Activated naive CD8-positive, alpha-beta T cell treated with anti-CD3 and anti-CD28 coated beads, Interleukin-2, amount 10 ng/mL, durations not matched to agents 7 days and 5 days (primary cell): ENCODE measurements around the gene MEX3C. TPM values are rescaled to one million over a fixed set of nuclear protein-coding genes. Genes with fewer than 3 reads are reported as not detected.

Source experiments
- ATAC-seq: fragments of 150-1000 bp; cut with Tn5 transposase; one replicate; pipeline ENCODE4 v1.10.0; 2021; ENCODE audit warnings: low read depth, moderate library complexity
- POLR2A ChIA-PET: fragments of 350-600 bp; sonication (Branson Sonifier 250); formaldehyde crosslinking; loops from one replicate; lab custom pipeline; 2021; ENCODE audit warnings: antibody characterized with exemption; lab: Charles Lee
- DNase-seq: peaks from one replicate; pipeline ENCODE4 v3.0.0; 2021
- H3K27ac Mint-ChIP-seq: one replicate; pipeline ENCODE4 v1.8.0; 2022; ENCODE audit warnings: mild to moderate bottlenecking, mixed read lengths
- H3K27me3 Mint-ChIP-seq: one replicate; pipeline ENCODE4 v1.8.0; 2022; ENCODE audit warnings: mild to moderate bottlenecking, moderate library complexity, mixed read lengths
- H3K36me3 Mint-ChIP-seq: one replicate; pipeline ENCODE4 v1.8.0; 2021; ENCODE audit warnings: mild to moderate bottlenecking, mixed read lengths
- H3K4me1 Mint-ChIP-seq: one replicate; pipeline ENCODE4 v1.8.0; 2021; ENCODE audit warnings: mixed read lengths
- H3K4me3 Mint-ChIP-seq: one replicate; pipeline ENCODE4 v1.8.0; 2022; ENCODE audit warnings: mild to moderate bottlenecking, moderate library complexity, mixed read lengths
- H3K9me3 Mint-ChIP-seq: one replicate; pipeline ENCODE4 v1.8.0; 2021; ENCODE audit warnings: mixed read lengths
- total RNA-seq, 2 experiments: library from RNA; stranded (reverse); gene quantifications; one replicate each; pipeline ENCODE4 v1.2.3, GENCODE V29; 2021

The MEX3C gene
- total RNA-seq, 2 experiments from 2014 or later: 53.3 to 60.7 TPM

GRCh38 chr18:51138936-51139335 is 58.5 kb downstream of the MEX3C start:
- no peak for ATAC-seq
- POLR2A ChIA-PET: no interaction called here
- Mint-ChIP-seq H3K4me3 (no peak overlapping the region), H3K9me3 (no peaks in the 10 kb centered on the region), H3K27ac (no peak overlapping the region), H3K4me1 (no peaks in the 10 kb centered on the region), H3K27me3 (peaks cover 4% of the 10 kb centered on the region), H3K36me3 (no peaks in the 10 kb centered on the region)
- no peak for DNase-seq

DNA sequence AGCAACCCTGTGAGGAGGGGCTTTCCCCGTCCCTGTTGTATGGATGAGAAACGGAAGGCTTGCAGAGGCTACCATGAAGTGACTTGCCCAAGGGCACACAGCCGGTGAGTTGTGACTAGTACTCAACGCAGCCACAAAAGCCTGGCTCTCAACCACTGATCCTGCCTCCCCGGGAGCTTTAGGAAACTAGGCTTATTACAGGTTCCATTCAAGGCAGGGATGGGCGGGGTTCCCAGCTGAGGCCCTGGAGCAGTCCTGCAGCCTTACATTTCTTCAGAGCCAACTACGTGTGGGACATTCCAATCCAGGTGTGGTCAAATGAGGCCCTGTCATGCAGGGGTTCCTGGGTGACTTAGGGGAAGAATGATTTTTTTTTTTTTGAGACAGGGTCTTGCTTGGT is 59.6 kb downstream of the MEX3C start:
- no peaks in the 10 kb centered on the region for H3K4me1 Mint-ChIP-seq
- peaks cover 4% of the 10 kb centered on the region for H3K27me3 Mint-ChIP-seq
- no peak overlapping the region for H3K4me3 Mint-ChIP-seq
- no peak for DNase-seq
- H3K9me3 Mint-ChIP-seq: no peaks in the 10 kb centered on the region
- no peaks in the 10 kb centered on the region for H3K36me3 Mint-ChIP-seq
- H3K27ac Mint-ChIP-seq: no peak overlapping the region
- no peak for ATAC-seq
- POLR2A ChIA-PET: no interaction called here

GRCh38 chr18:51137026-51137729 is 60.3 kb downstream of the MEX3C start:
- H3K27me3 Mint-ChIP-seq: peaks cover 4% of the 10 kb centered on the region
- no peaks in the 10 kb centered on the region for H3K9me3 Mint-ChIP-seq
- H3K4me3 Mint-ChIP-seq: no peak overlapping the region
- POLR2A ChIA-PET: no interaction called here
- ATAC-seq: no peak
- H3K27ac Mint-ChIP-seq: no peak overlapping the region
- no peaks in the 10 kb centered on the region for H3K4me1 Mint-ChIP-seq
- no peaks in the 10 kb centered on the region for H3K36me3 Mint-ChIP-seq
- no peak for DNase-seq

- Mint-ChIP-seq H3K36me3 (no peaks in the 10 kb centered on the region), H3K27ac (no peak overlapping the region), H3K4me1 (no peaks in the 10 kb centered on the region), H3K4me3 (no peak overlapping the region), H3K27me3 (no peaks in the 10 kb centered on the region), H3K9me3 (no peaks in the 10 kb centered on the region)
- no peak for ATAC-seq
- POLR2A ChIA-PET: no interaction called here
- no peak for DNase-seq
Measured at GRCh38 chr18:51135795-51136194, 61.7 kb downstream of the MEX3C start.

- ATAC-seq (no peak), DNase-seq (no peak)
- no peaks in the 10 kb centered on the region for H3K36me3 Mint-ChIP-seq
- no peaks in the 10 kb centered on the region for H3K4me1 Mint-ChIP-seq
- POLR2A ChIA-PET: no interaction called here
- no peaks in the 10 kb centered on the region for H3K27me3 Mint-ChIP-seq
- no peak overlapping the region for H3K27ac Mint-ChIP-seq
- H3K4me3 Mint-ChIP-seq: no peak overlapping the region
- H3K9me3 Mint-ChIP-seq: no peaks in the 10 kb centered on the region
Measured at GRCh38 chr18:51135364-51135763, 62.1 kb downstream of the MEX3C start.

DNA sequence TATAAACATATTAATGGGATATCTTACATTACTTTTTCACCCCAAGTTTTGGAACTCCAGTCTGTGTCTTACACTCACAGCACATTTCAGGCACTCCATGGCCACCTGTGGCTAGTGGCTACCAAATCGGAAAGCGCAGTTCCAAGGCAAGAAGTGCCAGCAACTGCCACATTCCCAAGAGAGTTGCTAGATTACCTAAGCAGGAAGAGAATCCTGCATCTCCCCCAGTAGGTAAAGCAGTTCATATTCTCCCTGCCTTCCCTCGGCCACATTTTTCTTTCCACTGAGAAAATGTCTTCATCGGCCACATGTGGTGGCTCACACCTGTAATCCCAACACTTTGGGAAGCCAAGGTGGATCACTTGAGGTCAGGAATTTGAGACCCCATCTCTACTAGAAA is 62.8 kb downstream of the MEX3C start:
- Mint-ChIP-seq H3K27ac (no peak overlapping the region), H3K27me3 (no peaks in the 10 kb centered on the region), H3K36me3 (no peaks in the 10 kb centered on the region), H3K4me1 (no peaks in the 10 kb centered on the region), H3K4me3 (no peak overlapping the region), H3K9me3 (no peaks in the 10 kb centered on the region)
- DNase-seq (no peak), ATAC-seq (no peak)
- POLR2A ChIA-PET: interaction anchor here (1.1 kb wide), 1 partner anchor 62 kb away, joined by 3 read pairs; no protein-coding TSS in a partner anchor

DNA sequence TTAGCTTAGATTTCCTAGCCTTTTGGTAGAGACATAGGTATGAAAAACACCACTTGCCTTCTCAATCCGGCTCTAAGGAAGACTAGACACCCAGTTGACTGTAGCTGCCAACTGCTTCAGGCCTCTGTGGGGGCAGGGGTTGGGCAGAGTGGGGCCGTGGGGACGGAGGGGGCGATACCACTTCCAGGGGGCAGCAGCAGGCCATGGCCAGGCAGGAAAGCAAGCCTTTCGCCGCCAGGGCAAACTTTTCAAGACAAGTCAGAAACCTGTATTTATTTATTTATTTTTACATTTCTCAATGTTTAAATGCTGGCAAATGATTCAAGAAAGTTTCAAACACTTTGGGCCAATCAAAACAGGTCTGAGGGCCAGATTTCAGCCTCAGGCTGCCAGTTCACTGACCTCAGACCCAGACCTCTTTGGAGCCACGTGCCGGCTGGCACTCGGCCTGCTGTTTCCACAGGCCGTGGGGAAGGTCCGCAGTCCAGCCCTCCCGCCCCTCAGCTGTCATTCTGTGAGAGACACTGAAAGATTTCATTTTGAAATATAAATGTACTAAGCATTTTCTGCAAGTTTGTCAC is 63.8 kb downstream of the MEX3C start:
- DNase-seq (no peak), ATAC-seq (no peak)
- POLR2A ChIA-PET: interaction anchor here (1.1 kb wide), 1 partner anchor 63 kb away, joined by 3 read pairs; no protein-coding TSS in a partner anchor
- H3K27me3 Mint-ChIP-seq: no peaks in the 10 kb centered on the region
- H3K4me1 Mint-ChIP-seq: no peaks in the 10 kb centered on the region
- H3K4me3 Mint-ChIP-seq: no peak overlapping the region
- H3K27ac Mint-ChIP-seq: no peak overlapping the region
- no peaks in the 10 kb centered on the region for H3K36me3 Mint-ChIP-seq
- no peaks in the 10 kb centered on the region for H3K9me3 Mint-ChIP-seq

DNA sequence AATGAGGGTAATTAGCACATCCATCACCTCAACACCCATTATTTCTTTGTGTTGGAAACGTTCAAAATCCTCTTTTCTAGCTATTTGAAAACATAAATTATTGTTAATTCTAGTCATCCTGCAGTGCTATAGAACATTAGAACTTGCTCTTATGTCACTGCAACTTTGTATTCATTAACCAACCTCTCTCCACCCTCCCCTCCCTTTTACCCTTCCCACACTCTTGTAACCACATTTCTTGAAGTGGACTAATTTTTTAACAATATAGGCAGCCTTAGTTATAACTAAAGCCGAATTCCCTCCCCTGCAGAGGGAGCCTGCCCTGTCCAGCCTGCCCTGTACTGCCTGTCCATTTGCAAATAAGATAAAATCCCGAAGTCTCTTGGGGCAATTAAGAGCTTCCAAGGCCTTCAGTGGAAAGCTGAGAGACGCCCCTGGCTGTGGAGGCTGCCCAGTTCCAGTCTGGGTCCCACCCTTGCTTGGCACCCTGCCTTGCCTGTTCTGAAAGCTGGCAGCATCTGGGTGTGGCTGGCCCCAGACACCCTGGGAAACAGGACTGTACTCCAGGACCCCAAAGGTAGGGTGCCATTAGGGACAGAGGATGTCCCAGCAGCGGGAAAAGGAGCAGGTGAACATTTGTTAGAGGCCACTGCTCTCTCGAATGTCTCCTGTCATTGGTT is 65.1 kb downstream of the MEX3C start:
- H3K27ac Mint-ChIP-seq: no peak overlapping the region
- H3K36me3 Mint-ChIP-seq: no peaks in the 10 kb centered on the region
- no peak overlapping the region for H3K4me3 Mint-ChIP-seq

DNA sequence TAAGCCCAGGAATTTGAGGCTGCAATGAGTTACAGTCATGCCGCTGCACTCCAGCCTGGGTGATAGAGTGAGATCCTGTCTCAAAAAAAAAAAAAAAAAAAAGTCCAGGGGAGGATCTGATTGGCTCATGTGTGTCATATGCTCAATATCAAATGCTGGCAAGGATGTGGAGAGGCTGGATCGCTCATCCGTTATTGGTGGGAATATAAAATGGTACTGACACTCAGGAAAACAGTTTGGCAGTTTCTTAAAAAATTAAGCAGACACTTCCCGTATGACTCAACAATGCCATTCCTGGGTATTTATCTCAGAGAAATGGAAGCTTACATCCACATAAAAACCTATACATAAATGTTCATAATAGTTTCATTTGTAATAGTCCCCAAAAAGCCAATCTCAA is 68.9 kb downstream of the MEX3C start:
- POLR2A ChIA-PET: no interaction called here

More for the DNA sequence above, 65.1 kb downstream of the MEX3C start:
- no peak for DNase-seq
- H3K4me1 Mint-ChIP-seq: no peaks in the 10 kb centered on the region
- ATAC-seq: no peak
- H3K27me3 Mint-ChIP-seq: peaks cover 3% of the 10 kb centered on the region
- POLR2A ChIA-PET: interaction anchor here (1.0 kb wide), 1 partner anchor 42 kb away, joined by 3 read pairs; no protein-coding TSS in a partner anchor
- no peaks in the 10 kb centered on the region for H3K9me3 Mint-ChIP-seq

DNA sequence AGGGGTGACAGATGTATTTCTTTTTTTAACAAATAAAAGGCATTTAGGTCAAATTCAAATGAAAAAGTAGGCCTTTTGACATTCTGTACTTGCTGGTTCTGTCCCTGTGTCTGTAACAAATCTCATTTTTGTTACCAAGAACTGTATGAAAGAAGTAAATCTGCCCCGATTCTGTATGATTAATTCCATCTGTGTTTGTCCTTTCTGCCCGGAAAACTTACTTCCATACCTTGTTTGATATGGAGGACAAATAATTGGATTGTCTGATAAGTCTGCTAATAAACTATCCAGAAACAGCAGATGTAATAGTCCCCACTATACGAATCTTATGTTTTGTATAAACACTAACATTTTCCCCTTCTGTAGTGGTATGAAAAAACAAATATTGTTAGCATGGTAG is 69.8 kb downstream of the MEX3C start:
- H3K27ac Mint-ChIP-seq: no peak overlapping the region
- ATAC-seq: no peak
- H3K9me3 Mint-ChIP-seq: no peaks in the 10 kb centered on the region
- H3K36me3 Mint-ChIP-seq: no peaks in the 10 kb centered on the region
- no peaks in the 10 kb centered on the region for H3K4me1 Mint-ChIP-seq
- POLR2A ChIA-PET: no interaction called here
- H3K4me3 Mint-ChIP-seq: no peak overlapping the region
- peaks cover 3% of the 10 kb centered on the region for H3K27me3 Mint-ChIP-seq
- no peak for DNase-seq

More for the DNA sequence above, 68.9 kb downstream of the MEX3C start:
- Mint-ChIP-seq H3K4me3 (no peak overlapping the region), H3K27ac (no peak overlapping the region), H3K4me1 (no peaks in the 10 kb centered on the region), H3K27me3 (peaks cover 3% of the 10 kb centered on the region), H3K36me3 (no peaks in the 10 kb centered on the region), H3K9me3 (no peaks in the 10 kb centered on the region)
- ATAC-seq: no peak
- no peak for DNase-seq

DNA sequence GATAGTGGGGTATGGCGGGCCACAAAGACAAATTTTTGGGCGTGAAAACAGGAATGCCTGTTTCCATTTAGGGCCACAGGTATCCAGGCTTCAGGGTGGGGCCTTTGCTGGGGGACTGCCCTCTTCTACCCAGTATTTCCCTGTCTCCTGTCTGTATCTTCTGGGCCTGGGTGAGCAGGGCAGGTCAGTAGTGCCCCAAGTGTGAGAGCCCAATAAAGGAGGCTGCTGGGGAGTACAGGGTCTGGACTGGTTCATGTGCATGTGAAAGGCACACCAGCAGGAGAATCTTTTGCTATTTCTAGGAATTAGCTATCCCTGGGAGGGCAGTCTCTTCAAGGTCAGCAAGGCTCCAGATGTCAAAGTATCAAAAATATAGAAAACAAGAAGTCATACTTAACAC is 71.5 kb downstream of the MEX3C start:
- H3K36me3 Mint-ChIP-seq: no peaks in the 10 kb centered on the region
- no peak overlapping the region for H3K27ac Mint-ChIP-seq
- H3K9me3 Mint-ChIP-seq: no peaks in the 10 kb centered on the region
- ATAC-seq (no peak), DNase-seq (no peak)
- H3K4me1 Mint-ChIP-seq: no peaks in the 10 kb centered on the region
- POLR2A ChIA-PET: no interaction called here
- peaks cover 3% of the 10 kb centered on the region for H3K27me3 Mint-ChIP-seq
- H3K4me3 Mint-ChIP-seq: no peak overlapping the region
